HL-60 (cell line): ENCODE data around the gene BIRC6.

Source experiments
- CTCF ChIP-seq: IDR thresholded peaks from one replicate; pipeline ENCODE4 v1.5.1; 2011; ENCODE audit warnings: low read length, control low read depth, inconsistent platforms; ENCODE audit not compliant: insufficient read depth
- GABPA ChIP-seq: IDR thresholded peaks from 2 replicates; pipeline ENCODE4 v1.6.1; 2012; ENCODE audit warnings: low read depth
- POLR2AphosphoS5 ChIP-seq: IDR thresholded peaks from 2 replicates; pipeline ENCODE4 v1.6.1; 2012; ENCODE audit warnings: low read depth
- REST ChIP-seq: IDR thresholded peaks from 2 replicates; pipeline ENCODE4 v1.6.1; 2012; ENCODE audit warnings: low read depth; ENCODE audit not compliant: insufficient replicate concordance
- SPI1 ChIP-seq: IDR thresholded peaks from 2 replicates; pipeline ENCODE4 v1.6.1; 2012; ENCODE audit warnings: low read depth, mild to moderate bottlenecking, borderline replicate concordance

GRCh38 chr2:32538735-32539134 lies 181.9 kb downstream of the BIRC6 start:
- TF ChIP-seq CTCF, result no peak
- TF ChIP-seq SPI1, result no peak
- TF ChIP-seq GABPA, result no peak
- no peak for TF ChIP-seq REST
- TF ChIP-seq POLR2AphosphoS5, result no peak
